ENCODE results near the gene AOAH.
A peak's percentile ranks its signal among the peaks of the same experiment; 100 is the strongest.

The AOAH gene

GRCh38 chr7:36723951-36724664 lies at the start of gene AOAH:
Gene AOAH (minus strand): TSS chr7:36724494. CDS start chr7:36724148, 346 bp downstream.
- no peak for DNase-seq

DNA sequence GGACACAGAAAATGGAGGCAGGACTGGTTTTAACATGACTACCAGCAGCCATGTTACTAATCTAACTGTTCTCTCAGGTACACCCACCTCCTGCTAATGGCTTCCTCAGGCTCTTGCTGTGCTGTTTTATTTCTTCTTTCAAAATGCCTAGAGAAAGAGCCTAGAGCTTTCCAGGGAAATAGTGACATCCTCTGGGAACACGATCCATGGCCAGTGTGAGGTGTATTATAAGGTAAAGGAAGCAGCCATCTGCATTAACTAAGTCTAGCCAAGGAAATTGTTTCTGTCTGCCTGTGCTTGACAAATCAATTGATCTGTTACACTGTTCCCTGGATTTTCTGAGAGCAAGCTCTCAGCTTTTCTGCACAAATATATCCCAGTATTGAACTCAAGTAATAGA lies 42.2 kb upstream of the AOAH start:
- no peak for DNase-seq

DNA sequence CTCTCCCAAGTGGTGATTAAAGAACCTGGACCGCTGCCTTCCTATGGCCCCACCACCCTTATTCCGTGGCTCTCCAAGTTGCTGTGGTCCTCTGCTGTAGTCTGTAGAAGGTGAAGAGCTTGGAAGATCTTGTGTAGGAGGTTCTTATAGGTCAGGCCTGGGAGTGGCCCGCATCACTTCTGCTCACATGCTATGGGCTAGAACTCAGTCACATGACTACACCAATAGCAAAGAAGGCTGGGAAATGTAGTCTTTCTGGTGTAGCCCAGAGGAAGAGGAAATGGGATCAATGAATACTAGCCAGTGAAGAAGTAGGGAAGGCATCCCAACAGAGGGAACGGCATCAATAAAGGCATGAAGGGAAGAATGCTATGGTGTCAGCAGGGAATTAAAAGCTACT lies 41.3 kb upstream of the AOAH start:
- DNase-seq: no peak

GRCh38 chr7:36764929-36765328 lies 40.6 kb upstream of the AOAH start:
- DNase-seq: no peak

- no peak for DNase-seq
Observed at GRCh38 chr7:36763132-36763816, 39.0 kb upstream of the AOAH start.

DNA sequence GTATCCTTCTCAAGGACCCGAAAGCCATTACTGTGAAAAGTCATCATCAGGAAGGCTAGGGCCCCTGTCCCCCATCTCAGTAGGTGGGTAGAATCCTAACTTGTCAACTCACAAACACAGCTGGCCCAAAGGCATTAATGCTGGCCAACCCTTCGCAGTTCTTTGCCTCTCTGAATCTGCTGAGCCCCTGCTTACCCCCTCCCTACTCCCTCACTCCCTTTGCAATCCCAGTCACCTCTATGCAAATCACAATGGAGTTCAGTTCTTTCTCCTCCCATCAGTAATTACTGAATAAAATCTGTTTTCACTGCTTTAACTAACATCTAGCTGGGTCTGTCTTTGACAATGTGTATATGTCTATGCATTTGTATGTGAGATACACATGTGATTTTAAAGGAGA lies 38.1 kb upstream of the AOAH start:
- no peak for DNase-seq

DNA sequence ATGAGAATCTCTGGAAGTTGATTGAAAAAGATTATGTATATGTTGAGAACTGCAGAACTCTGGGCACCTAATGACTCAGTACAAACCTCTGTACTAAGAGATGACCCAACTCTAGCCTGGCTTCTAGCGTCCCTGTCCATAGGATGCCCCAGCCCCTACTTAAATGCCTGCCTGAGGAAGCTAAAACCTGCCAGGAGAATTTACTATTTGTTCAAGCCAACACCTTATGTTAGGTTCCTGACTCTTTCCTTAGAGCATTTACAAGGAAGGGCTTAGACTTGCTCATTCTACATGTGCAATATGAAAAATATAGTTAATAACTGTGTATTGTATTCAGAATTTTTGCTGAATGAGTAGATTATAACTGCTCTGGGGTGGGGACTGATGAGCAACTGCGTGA lies 37.5 kb upstream of the AOAH start:
- DNase-seq: no peak

DNA sequence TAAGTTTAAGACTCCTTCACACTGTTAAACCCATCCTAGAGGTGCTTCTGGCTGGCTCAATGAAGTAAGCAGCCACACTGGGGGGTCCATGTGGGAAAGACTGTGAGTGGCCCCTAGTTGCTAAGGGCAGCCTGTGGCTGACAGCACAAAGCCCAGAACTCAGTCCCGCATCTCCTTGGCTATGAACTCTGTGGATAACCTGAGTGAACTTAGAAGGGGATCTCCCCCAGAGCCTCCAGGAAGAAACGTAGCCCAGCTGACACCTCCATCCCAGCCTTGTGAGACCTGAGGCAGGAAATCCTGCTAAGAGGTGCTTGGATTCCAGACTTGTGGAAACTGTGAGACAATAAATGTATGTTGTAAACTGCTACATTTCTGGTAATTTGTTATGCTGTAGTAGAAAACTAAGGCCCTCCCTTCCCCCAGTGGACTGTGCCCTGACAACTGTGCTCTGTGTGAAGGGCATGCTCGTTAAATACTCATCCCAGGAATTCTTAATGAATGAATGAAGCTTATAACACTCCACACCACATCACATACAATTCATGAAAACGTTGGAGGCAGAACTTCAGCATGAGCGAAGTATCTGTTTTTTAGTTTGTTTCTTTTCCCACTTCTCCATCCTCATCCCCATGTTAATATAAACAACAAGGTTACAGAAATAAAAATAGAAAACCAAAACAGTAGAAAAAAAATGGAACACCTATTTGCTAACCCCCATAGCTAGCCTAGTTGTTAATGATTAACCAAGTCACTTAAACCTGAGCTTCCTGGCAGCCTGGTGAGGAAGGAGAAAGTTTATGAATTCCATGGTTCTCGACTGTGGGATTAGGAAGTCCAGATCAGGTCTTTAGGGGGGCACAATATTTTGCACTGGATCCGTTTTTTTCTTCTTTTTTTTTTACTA lies 36.8 kb upstream of the AOAH start:
- no peak for DNase-seq

DNA sequence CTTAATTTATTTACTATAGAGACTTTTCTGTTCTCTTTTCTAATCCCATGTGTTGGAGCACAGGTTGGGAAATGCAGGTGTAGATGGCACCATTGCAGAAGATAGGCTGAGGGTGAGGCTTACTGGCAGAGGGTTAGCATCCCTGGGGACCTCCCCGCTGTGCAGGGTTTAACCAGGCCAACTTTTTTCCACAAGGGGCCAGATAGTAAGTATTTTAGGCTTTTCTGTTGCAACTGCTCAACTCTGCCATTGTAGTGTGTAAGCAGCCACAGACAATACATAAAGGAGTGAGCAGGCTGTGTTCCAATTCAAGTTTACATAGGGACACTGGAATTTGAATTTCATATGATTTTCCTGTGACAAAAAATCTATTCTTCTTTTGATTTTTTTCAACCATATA lies 34.6 kb upstream of the AOAH start:
- no peak for DNase-seq

DNA sequence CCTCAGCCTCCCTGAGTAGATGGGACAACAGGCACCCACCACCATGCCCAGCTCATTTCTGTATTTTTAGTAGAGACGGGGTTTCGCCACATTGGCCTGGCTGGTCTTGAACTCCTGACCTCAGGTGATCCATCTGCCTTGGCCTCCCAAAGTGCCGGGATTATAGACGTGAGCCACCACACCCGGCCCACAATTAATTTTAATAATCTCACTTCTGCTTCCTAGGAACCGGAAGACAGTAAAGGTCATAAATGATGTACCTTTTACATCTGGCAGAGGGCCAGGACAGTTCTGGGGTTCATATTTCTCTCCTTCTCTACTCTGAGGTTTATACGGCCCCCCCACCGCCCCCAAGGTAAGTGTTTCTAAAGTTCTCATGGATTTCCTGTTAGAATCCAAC lies 31.2 kb upstream of the AOAH start:
- DNase-seq: no peak

GRCh38 chr7:36752026-36752711 lies 27.9 kb upstream of the AOAH start:
- no peak for DNase-seq

GRCh38 chr7:36750451-36750850 lies 26.2 kb upstream of the AOAH start:
- DNase-seq: no peak

GRCh38 chr7:36749282-36749960 lies 25.1 kb upstream of the AOAH start:
- DNase-seq: no peak

- no peak for DNase-seq
Observed at GRCh38 chr7:36748017-36748487, 23.8 kb upstream of the AOAH start.

DNA sequence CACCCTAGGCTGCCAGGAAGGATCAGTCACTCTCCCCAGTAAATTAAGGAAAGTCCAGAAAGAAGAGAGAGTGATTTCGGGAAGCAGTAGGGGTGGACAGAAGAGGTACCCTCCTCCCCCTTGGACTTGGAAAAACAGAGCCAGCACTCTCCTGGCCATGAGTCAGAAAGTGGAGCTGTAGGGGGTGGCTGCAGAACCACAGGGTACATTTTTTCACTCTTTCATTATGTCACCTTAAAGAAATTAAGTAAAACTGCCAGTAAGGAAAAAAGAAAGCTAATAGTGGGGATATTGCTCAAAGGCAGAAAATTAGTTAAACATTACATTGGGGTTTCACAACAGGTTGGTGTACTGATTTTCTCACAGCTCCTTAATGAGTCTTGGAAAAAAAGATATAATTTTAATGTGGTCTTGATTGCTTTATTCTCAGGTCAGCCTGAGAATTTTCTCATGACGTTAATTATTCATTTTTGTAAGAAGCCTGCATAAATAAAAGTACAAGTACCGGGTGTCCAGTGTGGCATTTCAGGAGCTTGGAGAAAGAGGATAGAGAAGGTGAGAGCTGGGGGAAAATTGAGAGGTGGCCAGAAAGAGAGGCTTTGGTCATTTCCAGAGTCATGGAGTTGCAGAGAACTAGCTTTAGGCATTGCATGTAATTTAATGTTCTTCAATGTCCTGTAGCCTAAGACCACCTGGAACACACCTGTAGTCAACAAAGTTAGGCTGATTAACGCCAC lies 23.2 kb upstream of the AOAH start:
- DNase-seq: no peak

DNA sequence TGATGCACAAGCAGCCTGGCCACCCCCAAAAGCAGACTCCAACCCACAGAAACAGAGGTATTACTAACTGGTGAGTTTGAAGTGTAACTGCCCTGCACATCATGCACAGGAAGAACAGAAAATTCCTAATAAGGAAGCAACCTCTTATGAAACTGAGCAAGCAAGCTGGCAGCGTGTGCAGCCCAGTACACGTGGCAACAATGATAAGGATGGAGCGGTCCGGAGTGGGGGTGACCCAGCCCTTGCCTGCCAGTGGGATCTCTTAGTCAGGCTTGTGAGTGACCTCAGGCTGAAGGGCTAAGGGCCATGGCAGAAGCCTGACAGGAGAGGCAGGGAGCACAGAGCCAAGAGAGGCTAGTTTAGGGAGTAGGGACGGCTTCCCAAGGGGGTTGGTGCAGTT lies 22.1 kb upstream of the AOAH start:
- peak; percentile 27 for DNase-seq

DNA sequence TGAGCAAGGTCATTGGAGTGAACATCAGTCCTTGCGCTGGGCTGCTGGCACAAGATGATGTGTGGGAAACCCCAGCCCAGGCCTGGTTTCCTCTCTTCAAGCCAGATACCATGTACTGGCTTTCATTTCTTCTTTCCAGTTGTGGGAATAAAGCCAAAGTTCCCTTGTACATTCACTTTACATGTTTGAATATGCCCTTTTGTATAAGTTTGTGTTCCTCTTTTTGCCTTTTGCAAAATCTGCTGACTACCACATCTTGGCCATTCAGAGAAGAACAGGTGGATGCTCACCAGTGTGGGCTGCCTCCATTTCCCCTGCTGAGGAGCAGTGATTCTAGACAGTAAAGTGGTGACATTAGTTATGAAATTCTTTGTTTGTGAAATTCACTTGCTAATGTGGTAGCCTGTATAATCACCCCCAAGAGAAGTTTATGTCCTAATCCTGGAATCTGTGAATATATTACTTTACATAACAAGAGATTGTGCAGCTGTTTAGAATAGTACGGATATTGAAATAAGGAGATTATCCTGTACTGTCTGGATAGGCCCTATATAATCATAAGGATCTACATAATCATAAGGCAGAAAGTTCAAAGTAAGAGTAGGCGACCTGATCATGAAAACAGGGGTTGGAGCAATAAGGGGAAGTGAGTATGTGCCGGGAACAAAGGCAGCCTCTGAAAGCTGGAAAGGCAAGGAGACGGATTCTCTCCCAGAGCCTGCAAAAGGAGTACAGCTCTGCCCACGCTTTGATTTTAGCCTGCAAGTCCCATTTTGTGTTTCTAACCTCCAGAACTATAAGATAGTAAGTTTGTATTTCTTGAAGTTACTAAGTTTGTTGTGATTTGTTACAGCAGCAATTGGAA lies 18.8 kb upstream of the AOAH start:
- DNase-seq: no peak

DNA sequence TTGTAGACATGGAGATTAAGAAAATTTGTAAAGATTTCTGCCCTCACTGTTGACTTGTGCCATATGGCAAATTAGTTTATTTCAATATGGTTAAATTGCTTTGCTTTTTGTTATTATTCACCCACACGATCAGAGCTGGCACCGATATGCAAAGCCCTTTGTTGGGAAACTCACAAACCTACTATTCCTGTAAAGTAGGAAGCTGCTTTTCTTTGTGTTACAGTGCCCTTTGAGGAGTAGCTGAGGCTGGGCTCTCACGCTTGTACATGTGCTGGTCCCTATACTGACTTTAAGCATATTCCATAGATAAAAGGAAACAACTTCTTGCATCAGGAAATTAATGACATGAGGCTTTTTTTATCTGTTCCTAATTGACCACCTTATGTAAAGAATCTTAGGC lies 17.6 kb upstream of the AOAH start:
- DNase-seq: no peak

DNA sequence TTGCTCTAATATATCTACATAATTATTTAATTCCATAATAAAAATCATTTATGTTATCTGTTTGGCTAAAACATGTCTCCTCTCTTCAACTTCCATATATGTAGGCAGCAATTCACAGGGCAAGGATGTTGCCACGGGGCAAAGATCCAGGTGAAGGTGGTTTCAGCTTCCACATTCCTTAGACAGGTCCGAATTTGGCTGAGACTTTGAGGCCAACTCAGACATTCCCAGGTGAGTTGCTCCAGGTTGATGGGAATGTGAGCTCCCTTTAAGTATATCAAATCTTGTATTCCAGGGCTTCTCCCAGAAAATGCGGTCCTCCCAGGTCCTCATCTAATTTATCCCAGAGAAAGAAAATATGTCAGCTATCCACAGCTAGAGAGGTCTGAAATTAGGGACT lies 15.1 kb upstream of the AOAH start:
- no peak for DNase-seq

- no peak for DNase-seq
Observed at GRCh38 chr7:36736899-36737211, 12.6 kb upstream of the AOAH start.

Data from NCI-H510A treated with DMSO at 0.1 percent for 48 hours (cell line).